ENCODE data around the gene MTUS2.

Gene MTUS2

DNA sequence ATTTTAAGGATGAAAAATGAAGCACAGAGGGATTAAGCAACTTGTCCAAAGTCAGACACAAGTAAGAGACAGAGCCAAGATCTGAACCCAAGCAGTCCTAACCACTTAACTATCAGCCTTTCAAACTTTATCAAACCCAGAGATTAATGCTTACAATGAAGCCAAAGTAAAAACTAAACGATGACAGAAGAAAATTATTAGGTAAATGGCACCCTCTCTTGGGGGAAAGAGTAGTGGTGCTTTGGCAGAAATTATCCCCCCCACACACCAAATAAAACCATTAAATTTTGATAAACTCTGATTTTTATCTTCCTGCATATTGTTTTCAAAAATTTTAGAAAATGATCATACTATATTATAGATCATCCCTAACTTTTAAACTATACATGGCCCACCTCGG is 446.1 kb downstream of the MTUS2 start:
- H3K4me3 ChIP-seq (replicated peaks; ENCODE audit: low read depth, low read length): no peak overlapping the region
- TF ChIP-seq, protein P1, sequence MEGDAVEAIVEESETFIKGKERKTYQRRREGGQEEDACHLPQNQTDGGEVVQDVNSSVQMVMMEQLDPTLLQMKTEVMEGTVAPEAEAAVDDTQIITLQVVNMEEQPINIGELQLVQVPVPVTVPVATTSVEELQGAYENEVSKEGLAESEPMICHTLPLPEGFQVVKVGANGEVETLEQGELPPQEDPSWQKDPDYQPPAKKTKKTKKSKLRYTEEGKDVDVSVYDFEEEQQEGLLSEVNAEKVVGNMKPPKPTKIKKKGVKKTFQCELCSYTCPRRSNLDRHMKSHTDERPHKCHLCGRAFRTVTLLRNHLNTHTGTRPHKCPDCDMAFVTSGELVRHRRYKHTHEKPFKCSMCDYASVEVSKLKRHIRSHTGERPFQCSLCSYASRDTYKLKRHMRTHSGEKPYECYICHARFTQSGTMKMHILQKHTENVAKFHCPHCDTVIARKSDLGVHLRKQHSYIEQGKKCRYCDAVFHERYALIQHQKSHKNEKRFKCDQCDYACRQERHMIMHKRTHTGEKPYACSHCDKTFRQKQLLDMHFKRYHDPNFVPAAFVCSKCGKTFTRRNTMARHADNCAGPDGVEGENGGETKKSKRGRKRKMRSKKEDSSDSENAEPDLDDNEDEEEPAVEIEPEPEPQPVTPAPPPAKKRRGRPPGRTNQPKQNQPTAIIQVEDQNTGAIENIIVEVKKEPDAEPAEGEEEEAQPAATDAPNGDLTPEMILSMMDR (IDR thresholded peaks at IDR 0.05; ENCODE audit: low read depth, low read length, missing control alignments): no peak
- DNase-seq (ENCODE audit: extremely low read depth, low read depth): no peak

DNA sequence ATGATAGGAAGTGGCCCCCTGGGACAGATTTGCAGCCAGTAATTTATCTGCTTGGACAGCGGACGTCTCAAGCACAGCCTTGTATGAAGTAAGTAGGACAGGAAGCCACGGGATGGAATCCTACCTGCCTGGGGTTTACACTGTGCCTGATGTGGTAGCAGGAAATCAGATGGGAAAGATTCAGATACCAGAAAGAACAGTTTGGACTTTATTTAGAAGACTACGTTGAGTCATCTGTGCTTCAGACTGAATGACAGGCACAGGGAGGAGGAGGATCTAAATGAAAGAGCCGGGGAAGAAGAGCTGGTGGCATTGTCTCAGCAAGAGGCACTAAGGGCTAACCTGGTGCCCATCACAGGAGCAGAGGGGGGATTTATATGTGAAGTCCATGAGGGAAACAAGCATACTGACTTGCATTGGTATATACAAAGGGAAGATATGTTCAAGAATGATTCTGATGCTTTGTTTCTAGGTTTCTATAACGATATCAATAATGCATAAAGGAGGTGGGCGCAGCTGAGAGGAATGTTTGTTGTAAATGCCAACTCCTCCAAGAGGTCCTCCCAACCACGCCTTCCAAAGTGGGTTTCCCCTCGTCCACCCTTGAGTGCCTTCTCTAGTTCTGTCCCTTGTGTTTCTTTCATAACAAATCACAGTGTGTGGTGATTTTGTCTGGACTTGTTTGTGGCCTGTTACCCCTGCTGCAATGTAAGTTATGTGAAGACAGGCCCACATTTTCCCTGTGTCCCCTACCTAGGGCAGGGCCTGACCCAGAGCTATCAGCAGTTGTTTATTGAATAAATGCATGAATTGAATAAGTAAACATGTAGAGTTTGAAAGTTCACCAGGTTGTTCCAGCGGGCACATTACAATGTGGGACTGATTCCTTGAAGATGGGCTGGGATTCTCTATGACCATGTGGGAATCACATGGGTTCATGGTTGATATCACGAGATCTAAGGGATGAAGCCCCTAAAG is 446.9 kb downstream of the MTUS2 start:
- H3K4me3 ChIP-seq (replicated peaks; ENCODE audit: low read depth, low read length): no peak overlapping the region
- DNase-seq (ENCODE audit: extremely low read depth, low read depth): no peak
- TF ChIP-seq, protein P1 (IDR thresholded peaks at IDR 0.05; ENCODE audit: low read depth, low read length, missing control alignments): no peak

- DNase-seq (ENCODE audit: extremely low read depth, low read depth): no peak
- TF ChIP-seq, protein P1 (IDR thresholded peaks at IDR 0.05; ENCODE audit: low read depth, low read length, missing control alignments): no peak
- H3K4me3 ChIP-seq (replicated peaks; ENCODE audit: low read depth, low read length): no peak overlapping the region
Observed at GRCh38 chr13:29270271-29270985, 450.3 kb downstream of the MTUS2 start.

DNA sequence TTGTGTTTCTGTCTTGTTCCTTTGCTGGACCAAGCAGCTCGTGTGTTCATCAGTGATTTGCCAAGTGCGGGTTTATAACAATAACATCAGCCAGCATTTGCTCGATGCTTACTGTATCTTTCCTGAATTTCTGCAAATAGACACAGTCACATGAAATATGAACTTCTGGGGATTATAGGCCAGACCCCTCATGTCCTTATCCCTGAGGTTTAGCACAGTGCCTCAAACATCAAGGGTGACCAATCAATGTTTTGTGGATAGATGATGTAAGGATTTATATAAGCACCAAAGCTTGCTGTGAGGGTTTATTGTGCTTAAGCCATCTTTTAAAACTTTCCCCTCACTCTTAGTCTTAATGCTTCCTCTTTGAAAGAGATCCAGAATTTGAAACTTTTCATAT is 451.5 kb downstream of the MTUS2 start:
- DNase-seq (ENCODE audit: extremely low read depth, low read depth): no peak
- no peak overlapping the region for H3K4me3 ChIP-seq (replicated peaks; ENCODE audit: low read depth, low read length)
- TF ChIP-seq, protein P1 (IDR thresholded peaks at IDR 0.05; ENCODE audit: low read depth, low read length, missing control alignments): no peak

- H3K4me3 ChIP-seq (replicated peaks; ENCODE audit: low read depth, low read length): no peak overlapping the region
- DNase-seq (ENCODE audit: extremely low read depth, low read depth): no peak
- TF ChIP-seq, protein P1 (IDR thresholded peaks at IDR 0.05; ENCODE audit: low read depth, low read length, missing control alignments): no peak
Observed at GRCh38 chr13:29279356-29280254, 459.5 kb downstream of the MTUS2 start.

DNA sequence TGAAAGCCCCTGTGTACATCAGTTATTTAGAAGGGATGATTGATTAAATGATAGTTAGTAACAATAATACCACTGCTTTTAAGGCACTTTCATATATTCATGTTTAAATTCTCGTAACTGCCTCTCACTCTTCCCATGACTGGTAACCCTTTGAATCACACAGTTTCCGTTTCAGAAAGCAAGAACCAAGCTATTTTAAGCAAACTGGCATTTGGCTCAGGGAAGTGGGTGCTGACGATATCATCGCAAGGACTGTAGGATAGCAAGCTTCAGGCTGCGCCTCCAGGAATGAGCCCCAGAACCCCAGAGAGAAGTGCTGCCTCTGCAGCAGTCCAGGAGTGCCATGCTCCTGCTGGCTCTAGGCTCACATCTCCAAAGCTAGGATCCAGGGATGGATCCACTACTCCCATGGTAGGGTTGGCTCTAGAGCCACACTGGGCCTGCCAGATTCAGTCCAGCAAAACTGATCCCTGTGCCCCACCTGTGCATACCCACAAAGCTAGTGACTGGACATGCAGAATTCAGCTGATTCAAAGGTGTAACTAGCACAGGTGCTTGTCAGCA is 461.9 kb downstream of the MTUS2 start:
- no peak for DNase-seq (ENCODE audit: extremely low read depth, low read depth)
- no peak overlapping the region for H3K4me3 ChIP-seq (replicated peaks; ENCODE audit: low read depth, low read length)
- TF ChIP-seq, protein P1 (IDR thresholded peaks at IDR 0.05; ENCODE audit: low read depth, low read length, missing control alignments): no peak

All from HFF-Myc (cell line).